GM10847 (cell line): ENCODE measurements around the gene KIF18A.

Experiments used
- POLR2A ChIP-seq: IDR thresholded peaks from 2 replicates; pipeline ENCODE4 v1.6.1; 2011; ENCODE audit not compliant: insufficient read length; ENCODE audit errors: extremely low read depth

The KIF18A gene

GRCh38 chr11:28107750-28108618 is at the start of gene KIF18A, which contains the start of gene METTL15:
KIF18A (minus strand) TSS chr11:28108156; CDS start chr11:28097947, 10,209 bp downstream.
METTL15 (plus strand) TSS chr11:28108388; CDS start chr11:28113335, 4,947 bp downstream.
- TF ChIP-seq POLR2A: peak; percentile 72

GRCh38 chr11:28153586-28153985 is 45.6 kb upstream of the KIF18A start:
- TF ChIP-seq POLR2A: no peak

- no peak for TF ChIP-seq POLR2A
Observed at GRCh38 chr11:28152743-28153142, 44.8 kb upstream of the KIF18A start.

- TF ChIP-seq POLR2A: no peak
Observed at GRCh38 chr11:28146123-28146751, 38.3 kb upstream of the KIF18A start.

- TF ChIP-seq POLR2A: no peak
Observed at GRCh38 chr11:28144808-28145207, 36.9 kb upstream of the KIF18A start.

- no peak for TF ChIP-seq POLR2A
Observed at GRCh38 chr11:28142724-28143123, 34.8 kb upstream of the KIF18A start.

- no peak for TF ChIP-seq POLR2A
Observed at GRCh38 chr11:28140689-28141455, 32.9 kb upstream of the KIF18A start.

- no peak for TF ChIP-seq POLR2A
Observed at GRCh38 chr11:28139841-28140415, 32.0 kb upstream of the KIF18A start.

GRCh38 chr11:28137832-28138231 is 29.9 kb upstream of the KIF18A start:
- TF ChIP-seq POLR2A: no peak

GRCh38 chr11:28137366-28137765 is 29.4 kb upstream of the KIF18A start:
- no peak for TF ChIP-seq POLR2A

- TF ChIP-seq POLR2A: no peak
Observed at GRCh38 chr11:28133146-28133545, 25.2 kb upstream of the KIF18A start.

- TF ChIP-seq POLR2A: no peak
Observed at GRCh38 chr11:28132548-28132947, 24.6 kb upstream of the KIF18A start.

GRCh38 chr11:28123151-28123581 is 15.2 kb upstream of the KIF18A start:
- no peak for TF ChIP-seq POLR2A

GRCh38 chr11:28117712-28118111 is 9.8 kb upstream of the KIF18A start:
- TF ChIP-seq POLR2A: no peak

- TF ChIP-seq POLR2A: no peak
Observed at GRCh38 chr11:28114731-28115130, 6.8 kb upstream of the KIF18A start.
